Activated T-helper 17 cell treated with anti-CD3 and anti-CD28 coated beads, Interleukin-2, amount 50 U/mL, for 72 hours (primary cell): ENCODE results near the gene LHX2. TPM values are rescaled to one million over a fixed set of nuclear protein-coding genes. Genes with fewer than 3 reads are reported as not detected.
A peak's percentile ranks its signal among the peaks of the same experiment; 100 is the strongest.

Experiments used
- ATAC-seq: fragments of 150-1000 bp; cut with Tn5 transposase; replicated peaks from 2 replicates; pipeline ENCODE4 v1.10.0; 2021; ENCODE audit warnings: mild to moderate bottlenecking, moderate library complexity
- H3K27ac Mint-ChIP-seq: one replicate; pipeline ENCODE4 v1.8.0; 2022; ENCODE audit warnings: mixed read lengths
- H3K27me3 Mint-ChIP-seq: one replicate; pipeline ENCODE4 v1.8.0; 2022; ENCODE audit warnings: mixed read lengths
- H3K36me3 Mint-ChIP-seq: one replicate; pipeline ENCODE4 v1.8.0; 2022; ENCODE audit warnings: low read depth, mild to moderate bottlenecking, mixed read lengths
- H3K4me1 Mint-ChIP-seq: one replicate; pipeline ENCODE4 v1.8.0; 2022; ENCODE audit warnings: mixed read lengths
- H3K4me3 Mint-ChIP-seq: one replicate; pipeline ENCODE4 v1.8.0; 2022; ENCODE audit warnings: mild to moderate bottlenecking, mixed read lengths
- H3K9me3 Mint-ChIP-seq: one replicate; pipeline ENCODE4 v1.8.0; 2022; ENCODE audit warnings: mixed read lengths
- total RNA-seq, 2 donors: library from RNA; stranded (reverse); gene quantifications; one replicate each; pipeline ENCODE4 v1.2.3, GENCODE V29; 2022

Gene LHX2
- total RNA-seq, 2 donors from 2014 or later: not detected

DNA sequence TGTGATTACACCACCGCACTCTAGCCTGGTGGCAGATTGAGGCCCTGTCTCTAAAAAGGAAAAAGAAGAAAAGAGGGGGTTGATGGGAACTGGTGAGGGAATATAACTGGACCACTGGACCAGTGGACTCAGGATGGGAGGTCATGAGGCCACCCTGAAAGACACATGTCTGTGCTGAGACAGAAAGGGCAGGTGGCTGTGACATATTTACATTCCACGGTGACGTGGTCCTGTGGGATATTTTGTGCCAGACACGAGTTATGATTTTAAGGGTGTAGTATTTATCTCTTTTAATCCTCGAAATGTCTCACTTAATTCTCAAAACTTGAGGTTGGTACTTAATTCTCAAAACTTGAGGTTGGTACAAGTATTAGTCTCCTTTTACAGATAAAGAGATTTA is 32.9 kb downstream of the LHX2 start:
- Mint-ChIP-seq H3K4me3 (no peak overlapping the region), H3K4me1 (peaks cover 6% of the 10 kb centered on the region), H3K27me3 (peaks cover 53% of the 10 kb centered on the region), H3K36me3 (no peaks in the 10 kb centered on the region), H3K9me3 (no peaks in the 10 kb centered on the region), H3K27ac (no peak overlapping the region)
- no peak for ATAC-seq

DNA sequence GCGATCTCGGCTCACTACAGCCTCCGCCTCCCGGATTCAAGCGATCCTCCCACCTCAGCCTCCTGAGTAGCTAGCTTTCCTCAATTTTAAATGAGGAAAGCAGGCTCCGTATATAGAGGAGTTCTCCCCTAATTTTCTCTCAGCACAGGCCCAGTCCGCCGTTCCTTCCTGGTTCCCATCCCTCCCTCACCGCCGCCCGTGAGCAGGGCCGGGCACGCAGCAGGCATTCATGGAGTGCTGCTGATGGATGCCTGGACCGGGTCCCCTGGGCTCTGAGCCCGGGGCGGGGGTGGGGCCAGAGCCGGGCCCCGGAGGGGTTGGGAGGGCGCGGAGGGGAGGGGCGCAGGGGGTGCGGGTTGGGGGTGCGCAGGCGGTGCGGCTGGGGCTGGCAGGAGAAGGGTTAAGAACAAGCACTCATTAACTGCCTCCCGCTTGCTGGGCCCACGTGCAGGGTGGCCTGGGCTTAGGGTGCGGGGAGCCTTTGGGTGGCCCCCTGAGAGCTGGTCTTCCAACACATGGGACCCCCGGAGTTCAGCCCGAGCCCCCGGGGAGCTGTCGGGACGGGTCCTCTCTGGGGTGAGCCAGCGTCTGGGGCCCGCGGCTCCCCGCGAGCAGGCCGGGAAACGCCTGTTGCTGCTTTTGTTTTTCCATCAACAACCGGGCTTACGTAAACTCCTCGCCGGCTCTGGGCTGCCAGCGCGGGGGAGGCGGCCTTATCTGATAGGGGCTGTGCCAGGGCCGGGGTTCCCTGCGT is 33.7 kb downstream of the LHX2 start:
- Mint-ChIP-seq H3K27ac (no peak overlapping the region), H3K27me3 (peaks cover 48% of the 10 kb centered on the region), H3K36me3 (no peaks in the 10 kb centered on the region), H3K4me1 (peaks cover 3% of the 10 kb centered on the region), H3K4me3 (no peak overlapping the region), H3K9me3 (no peaks in the 10 kb centered on the region)
- no peak for ATAC-seq

DNA sequence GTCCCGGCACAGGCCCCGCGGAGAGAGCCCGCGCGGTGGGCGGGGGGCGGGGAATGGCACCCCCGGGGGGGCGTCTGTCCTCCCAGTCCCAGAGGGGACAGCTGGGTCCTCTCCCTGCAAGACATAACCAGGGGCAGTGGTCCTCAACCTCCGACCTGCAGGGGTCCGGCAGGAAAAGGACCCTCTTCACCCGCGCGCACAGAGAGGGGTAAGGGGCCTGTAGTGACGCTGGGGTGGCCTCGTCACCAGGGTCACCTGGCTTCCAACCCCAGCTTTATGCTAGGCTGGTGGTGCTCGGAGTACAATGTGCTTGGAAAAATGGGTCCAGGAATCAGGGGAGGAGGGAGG is 34.2 kb downstream of the LHX2 start:
- ATAC-seq: no peak
- H3K36me3 Mint-ChIP-seq: no peaks in the 10 kb centered on the region
- no peak overlapping the region for H3K4me3 Mint-ChIP-seq
- no peaks in the 10 kb centered on the region for H3K9me3 Mint-ChIP-seq
- H3K27me3 Mint-ChIP-seq: peaks cover 49% of the 10 kb centered on the region
- no peak overlapping the region for H3K27ac Mint-ChIP-seq
- H3K4me1 Mint-ChIP-seq: no peaks in the 10 kb centered on the region

DNA sequence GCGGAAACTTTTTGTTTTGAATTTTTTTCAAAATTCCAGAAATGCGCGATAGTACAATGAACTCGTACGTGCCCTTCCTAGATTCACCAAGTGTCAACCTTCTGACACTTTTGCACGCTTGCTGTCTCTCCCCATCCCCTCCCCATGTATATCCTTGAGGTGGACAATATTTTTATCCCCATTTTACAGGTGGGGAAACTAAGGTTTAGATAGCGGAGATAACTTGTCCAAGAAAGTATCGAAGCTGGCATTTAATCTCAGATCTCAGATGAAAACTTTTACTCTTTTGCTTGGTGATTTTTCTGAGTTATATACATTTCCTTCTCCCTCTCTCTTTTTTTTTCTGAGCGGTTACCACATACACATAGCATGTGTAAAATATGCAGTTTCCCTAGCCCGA is 34.6 kb downstream of the LHX2 start:
- Mint-ChIP-seq H3K27ac (no peak overlapping the region), H3K36me3 (no peaks in the 10 kb centered on the region), H3K4me3 (no peak overlapping the region), H3K27me3 (peaks cover 53% of the 10 kb centered on the region), H3K4me1 (no peaks in the 10 kb centered on the region), H3K9me3 (no peaks in the 10 kb centered on the region)
- no peak for ATAC-seq

DNA sequence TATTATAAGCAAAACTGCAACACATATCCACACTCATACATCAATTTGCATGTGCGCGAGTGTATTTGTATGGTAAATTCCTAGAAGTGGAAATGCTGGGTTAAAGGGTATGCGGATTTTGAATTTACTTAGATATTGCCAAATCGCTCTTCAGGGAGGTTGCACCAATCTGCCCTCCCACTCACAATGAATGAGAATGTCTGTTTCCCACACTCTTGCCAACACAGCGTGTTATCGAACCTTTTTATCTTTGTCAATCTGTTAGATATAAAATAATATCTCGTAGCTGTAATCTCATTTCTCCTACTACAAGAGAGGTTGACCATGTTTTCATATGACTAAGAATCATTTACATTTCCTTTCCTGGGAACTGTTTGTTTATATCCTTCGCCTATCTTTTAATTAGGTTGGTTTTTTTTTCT is 35.7 kb downstream of the LHX2 start:
- no peak for ATAC-seq
- Mint-ChIP-seq H3K27ac (no peak overlapping the region), H3K27me3 (peaks cover 52% of the 10 kb centered on the region), H3K9me3 (no peaks in the 10 kb centered on the region), H3K36me3 (no peaks in the 10 kb centered on the region), H3K4me3 (no peak overlapping the region), H3K4me1 (no peaks in the 10 kb centered on the region)

DNA sequence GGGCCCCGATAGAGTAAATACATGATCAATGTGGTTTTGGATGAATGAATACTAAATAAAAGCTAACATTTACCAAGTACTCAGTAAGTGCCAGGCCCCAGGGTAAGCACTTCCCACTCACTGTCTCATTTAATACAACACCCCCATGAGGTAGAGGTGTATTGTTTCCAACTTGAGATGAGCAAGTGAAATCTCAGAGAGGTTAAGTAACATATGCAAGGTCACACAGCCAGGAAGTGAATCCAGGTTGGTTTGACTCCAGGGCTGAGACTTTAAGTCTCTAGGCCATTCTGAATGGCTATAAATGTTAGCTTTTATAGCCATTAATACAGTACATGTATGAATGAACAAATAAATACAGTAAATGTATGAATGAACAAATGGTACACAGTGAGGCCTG is 39.4 kb downstream of the LHX2 start:
- H3K9me3 Mint-ChIP-seq: no peaks in the 10 kb centered on the region
- no peak overlapping the region for H3K4me3 Mint-ChIP-seq
- peaks cover 55% of the 10 kb centered on the region for H3K27me3 Mint-ChIP-seq
- H3K36me3 Mint-ChIP-seq: no peaks in the 10 kb centered on the region
- no peak for ATAC-seq
- H3K4me1 Mint-ChIP-seq: no peaks in the 10 kb centered on the region
- H3K27ac Mint-ChIP-seq: no peak overlapping the region

DNA sequence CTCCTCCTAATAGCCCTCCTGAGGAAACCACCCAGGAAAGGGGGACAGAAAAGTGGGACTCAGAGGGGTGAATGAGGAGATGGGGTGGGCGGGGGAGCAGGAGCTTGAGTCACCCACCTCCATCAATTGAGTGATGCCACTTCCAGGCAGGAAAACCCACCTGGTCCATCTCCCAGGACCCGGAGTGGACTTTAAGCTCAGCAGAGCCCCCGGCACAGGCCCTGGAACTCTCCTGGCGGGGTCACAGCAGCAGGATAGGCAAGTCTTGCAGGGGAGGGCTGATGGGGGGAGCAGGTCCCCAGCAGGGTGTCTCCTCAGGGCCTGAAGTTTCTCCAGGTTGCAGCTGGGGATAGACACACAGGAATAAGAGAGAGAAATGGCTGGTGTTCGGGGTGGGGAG is 40.8 kb downstream of the LHX2 start:
- Mint-ChIP-seq H3K27me3 (peaks cover 49% of the 10 kb centered on the region), H3K27ac (no peak overlapping the region), H3K36me3 (no peaks in the 10 kb centered on the region), H3K4me1 (no peaks in the 10 kb centered on the region), H3K9me3 (no peaks in the 10 kb centered on the region), H3K4me3 (no peak overlapping the region)
- ATAC-seq: no peak

DNA sequence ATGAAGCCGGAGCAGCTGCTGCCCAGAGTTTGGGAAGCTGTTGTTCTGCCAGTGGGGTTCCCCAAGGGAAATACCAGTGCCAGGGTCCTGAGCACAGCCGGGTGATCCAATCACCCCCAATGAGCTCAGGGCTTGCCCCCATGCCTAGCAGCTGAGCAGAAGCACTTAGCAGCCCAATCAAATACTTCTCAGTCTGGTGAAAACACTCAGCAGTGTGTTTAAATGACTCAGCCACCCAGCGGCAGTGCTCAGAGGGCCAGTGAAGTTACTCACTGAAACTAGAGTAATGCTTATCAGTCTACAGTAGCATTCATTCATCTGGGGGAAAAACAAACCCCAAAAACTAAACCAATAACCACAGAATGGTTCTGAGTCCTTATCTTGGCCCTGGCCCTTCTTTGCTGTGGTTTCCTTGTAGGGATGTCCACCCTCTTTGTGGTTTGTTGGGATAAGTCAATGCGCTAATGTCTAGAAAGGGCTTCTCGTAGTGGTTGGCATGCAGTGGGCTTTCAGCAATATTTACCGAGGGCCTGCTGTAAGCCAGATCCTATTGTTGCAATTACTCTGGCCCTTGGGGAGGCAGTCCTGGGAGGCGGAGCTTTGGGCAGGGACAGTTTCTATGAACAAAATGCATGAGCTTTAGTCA is 43.1 kb downstream of the LHX2 start:
- peak; percentile 97 for ATAC-seq
- Mint-ChIP-seq H3K9me3 (no peaks in the 10 kb centered on the region), H3K27ac (no peak overlapping the region), H3K4me1 (no peaks in the 10 kb centered on the region), H3K27me3 (peaks cover 49% of the 10 kb centered on the region), H3K36me3 (no peaks in the 10 kb centered on the region), H3K4me3 (no peak overlapping the region)

DNA sequence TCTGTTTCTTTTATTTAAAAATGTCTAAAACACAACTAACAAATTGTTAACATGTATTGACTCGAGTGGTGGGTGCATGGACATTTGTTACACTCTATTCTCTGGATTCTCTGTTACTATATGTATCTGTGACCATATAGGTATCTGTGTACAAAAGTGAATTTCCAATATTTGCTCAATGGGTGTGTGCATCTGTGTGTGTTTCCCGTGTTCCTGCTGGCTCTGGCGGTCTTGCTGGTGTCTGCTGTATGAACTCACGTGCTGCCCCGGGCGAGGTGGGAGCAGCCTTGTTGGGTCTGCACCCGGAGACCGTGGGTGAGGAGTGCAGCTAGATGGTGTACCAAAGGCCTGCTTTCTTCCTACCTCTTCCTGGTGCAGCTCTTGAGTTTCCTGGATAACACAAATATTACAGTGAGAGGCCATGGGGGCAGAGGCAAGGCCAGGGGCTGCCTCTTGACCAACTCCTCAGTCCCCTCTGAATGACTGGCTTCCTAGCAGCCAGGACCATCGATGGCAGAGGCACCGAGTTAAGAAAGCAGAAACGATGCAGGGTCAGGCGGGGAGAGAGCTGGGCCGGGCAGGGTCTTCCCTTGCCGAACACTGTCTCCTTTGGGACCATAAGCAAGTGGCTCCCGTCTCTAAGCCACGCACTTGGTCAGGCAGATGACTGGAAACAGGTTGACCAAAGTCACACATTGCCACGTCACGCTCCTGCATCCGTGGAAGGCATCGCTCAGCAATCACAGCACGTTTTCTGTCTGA is 49.5 kb downstream of the LHX2 start:
- no peak overlapping the region for H3K4me3 Mint-ChIP-seq
- no peaks in the 10 kb centered on the region for H3K36me3 Mint-ChIP-seq
- no peaks in the 10 kb centered on the region for H3K9me3 Mint-ChIP-seq
- no peak overlapping the region for H3K27ac Mint-ChIP-seq
- ATAC-seq: no peak
- H3K4me1 Mint-ChIP-seq: no peaks in the 10 kb centered on the region
- peaks cover 17% of the 10 kb centered on the region for H3K27me3 Mint-ChIP-seq

DNA sequence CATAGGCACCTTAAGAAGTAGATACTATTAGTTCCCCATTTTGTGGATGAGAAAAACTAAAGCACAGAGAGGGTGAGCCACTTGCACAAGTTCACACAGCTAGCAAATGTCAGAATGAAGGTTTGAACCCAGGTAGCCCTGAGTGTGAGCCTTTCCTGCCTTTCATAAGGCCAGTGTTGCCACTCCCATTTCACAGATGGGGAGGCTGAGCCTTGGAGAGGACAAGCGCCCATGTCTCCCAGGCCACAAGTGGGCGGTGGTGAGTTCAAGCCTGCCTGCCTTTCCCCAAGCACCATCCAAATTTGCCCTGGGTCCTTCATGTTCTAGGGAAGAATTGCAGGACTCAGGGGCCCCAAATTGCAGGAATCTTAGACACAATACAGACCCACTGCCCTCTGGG is 50.6 kb downstream of the LHX2 start:
- Mint-ChIP-seq H3K9me3 (no peaks in the 10 kb centered on the region), H3K27me3 (peaks cover 13% of the 10 kb centered on the region), H3K4me1 (no peaks in the 10 kb centered on the region), H3K36me3 (no peaks in the 10 kb centered on the region), H3K27ac (no peak overlapping the region), H3K4me3 (no peak overlapping the region)
- ATAC-seq: no peak

DNA sequence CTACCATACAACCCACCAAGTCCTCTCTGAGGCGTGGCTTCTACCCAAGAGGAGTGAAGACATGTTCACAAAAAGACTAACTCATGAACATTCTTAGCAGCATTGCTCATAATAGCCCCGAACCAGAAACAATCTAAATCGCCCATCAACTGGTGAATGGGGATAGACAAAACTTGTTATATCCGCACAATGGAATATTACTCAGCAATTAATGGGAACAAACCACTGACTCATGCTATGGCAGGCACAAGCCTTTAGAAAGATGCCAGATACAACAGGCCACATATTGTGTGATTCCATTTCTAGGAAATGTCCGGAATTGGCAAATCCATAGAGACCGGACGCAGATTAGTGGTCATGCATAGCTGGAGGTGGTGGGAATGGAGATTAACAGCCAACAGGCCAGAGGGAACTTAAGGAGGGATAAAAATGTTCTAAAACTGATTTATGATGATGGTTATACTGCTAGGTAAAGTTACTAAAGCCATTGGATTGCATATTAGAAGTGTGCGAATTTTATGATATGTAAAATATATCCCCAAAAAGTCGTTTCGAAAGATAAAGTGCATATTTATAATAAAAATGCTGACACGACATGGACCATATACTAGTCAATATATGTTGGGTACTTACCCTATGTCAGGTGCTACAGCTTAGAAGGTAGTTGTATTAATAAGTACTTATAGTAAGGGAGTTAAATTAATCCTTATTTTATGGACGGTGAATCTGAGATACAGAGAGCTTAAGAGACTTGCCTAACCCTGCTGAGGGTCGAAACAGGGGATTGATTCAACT is 55.4 kb downstream of the LHX2 start:
- ATAC-seq: no peak
- no peaks in the 10 kb centered on the region for H3K4me1 Mint-ChIP-seq

DNA sequence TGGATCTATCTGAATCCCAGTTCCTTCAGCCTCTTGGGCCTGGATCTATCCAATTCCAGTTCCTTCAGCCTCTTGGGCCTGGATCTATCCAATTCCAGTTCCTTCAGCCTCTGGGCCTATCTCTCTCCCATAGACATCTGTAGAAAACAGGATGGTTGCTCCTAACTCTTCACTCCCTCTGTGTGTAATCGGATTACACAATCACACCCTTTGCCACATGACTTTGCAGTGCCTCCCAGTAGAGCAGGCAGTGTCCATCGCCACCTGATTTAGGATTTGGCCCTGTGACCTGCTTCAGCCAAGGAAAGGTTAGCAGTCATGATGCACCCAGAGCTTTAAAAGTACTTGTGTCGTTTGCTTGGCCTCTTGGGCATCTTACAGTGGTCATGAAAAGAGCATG is 56.7 kb downstream of the LHX2 start:
- Mint-ChIP-seq H3K4me1 (no peaks in the 10 kb centered on the region), H3K4me3 (no peak overlapping the region), H3K9me3 (no peaks in the 10 kb centered on the region), H3K36me3 (no peaks in the 10 kb centered on the region), H3K27ac (no peak overlapping the region), H3K27me3 (peaks cover 15% of the 10 kb centered on the region)
- no peak for ATAC-seq

More for the DNA sequence above, 55.4 kb downstream of the LHX2 start:
- peaks cover 13% of the 10 kb centered on the region for H3K27me3 Mint-ChIP-seq
- H3K4me3 Mint-ChIP-seq: no peak overlapping the region
- H3K9me3 Mint-ChIP-seq: no peaks in the 10 kb centered on the region
- H3K36me3 Mint-ChIP-seq: no peaks in the 10 kb centered on the region
- no peak overlapping the region for H3K27ac Mint-ChIP-seq

DNA sequence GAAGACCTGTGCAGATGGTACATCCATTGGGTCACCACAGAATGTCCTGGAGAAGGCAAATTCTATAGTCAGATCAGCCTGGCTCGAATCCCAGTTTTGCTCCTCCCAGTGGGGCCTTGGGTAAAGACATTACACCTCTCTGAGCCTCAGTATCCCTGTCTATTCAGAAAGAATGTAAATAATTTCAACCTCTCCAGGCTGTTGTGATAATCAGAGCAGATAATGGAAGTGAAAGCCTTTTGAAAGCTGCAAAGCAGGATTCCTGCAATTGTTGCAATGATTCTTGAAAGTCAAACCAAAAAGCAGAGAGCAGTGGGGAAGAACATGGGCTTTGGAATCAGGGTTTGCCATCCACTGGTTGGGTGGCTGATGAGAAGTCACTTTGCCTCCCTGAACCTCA is 63.2 kb downstream of the LHX2 start:
- H3K27ac Mint-ChIP-seq: no peak overlapping the region
- peaks cover 34% of the 10 kb centered on the region for H3K27me3 Mint-ChIP-seq
- no peaks in the 10 kb centered on the region for H3K36me3 Mint-ChIP-seq
- no peaks in the 10 kb centered on the region for H3K4me1 Mint-ChIP-seq
- no peak overlapping the region for H3K4me3 Mint-ChIP-seq
- ATAC-seq: no peak
- no peaks in the 10 kb centered on the region for H3K9me3 Mint-ChIP-seq

DNA sequence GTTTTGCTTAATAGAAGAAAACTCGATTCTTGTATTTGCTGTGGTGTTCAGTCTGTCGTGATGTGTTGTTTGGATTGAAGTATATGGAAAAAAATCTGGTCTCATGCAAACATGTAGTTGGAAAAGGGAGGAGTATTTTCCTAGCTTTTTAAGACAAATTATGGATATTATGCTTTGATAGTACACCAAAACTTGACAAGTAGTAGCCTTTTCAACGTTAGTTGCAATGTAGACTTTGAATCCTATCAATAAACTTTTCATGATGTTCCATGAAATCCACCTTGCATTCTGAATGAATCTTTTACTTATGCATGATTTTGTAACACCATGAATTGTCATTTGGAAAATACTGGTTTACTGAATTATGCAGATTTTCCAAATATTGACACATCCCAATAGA is 64.2 kb downstream of the LHX2 start:
- no peaks in the 10 kb centered on the region for H3K4me1 Mint-ChIP-seq
- H3K4me3 Mint-ChIP-seq: no peak overlapping the region
- peaks cover 28% of the 10 kb centered on the region for H3K27me3 Mint-ChIP-seq
- H3K36me3 Mint-ChIP-seq: no peaks in the 10 kb centered on the region
- no peaks in the 10 kb centered on the region for H3K9me3 Mint-ChIP-seq
- no peak overlapping the region for H3K27ac Mint-ChIP-seq
- no peak for ATAC-seq
